ENCODE results near the gene ELMO3.

ELMO3 gene

GRCh38 chr16:67244387-67245185 is 45.7 kb downstream of the ELMO3 start:
- DNase-seq, result peak; percentile 87

DNA sequence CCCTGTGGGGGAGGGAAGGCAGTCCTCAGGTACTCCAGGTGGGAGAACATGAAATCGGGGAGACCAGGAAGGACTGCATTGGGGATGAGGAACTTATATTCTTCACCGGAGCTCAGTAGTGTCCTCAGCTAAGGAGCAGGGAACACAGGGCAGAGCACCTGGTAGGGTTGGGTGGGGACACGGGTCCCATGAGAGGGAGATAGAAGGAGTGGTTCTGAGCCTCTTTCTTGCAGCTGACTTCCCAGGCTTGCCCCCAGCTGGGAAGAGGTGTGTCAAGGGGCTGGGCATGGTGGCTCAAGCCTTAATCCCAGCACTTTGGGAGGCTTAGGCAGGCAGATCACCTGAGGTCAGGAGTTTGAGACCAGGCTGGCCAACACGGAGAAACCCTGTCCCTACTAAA is 46.3 kb downstream of the ELMO3 start:
- no peak for DNase-seq

GRCh38 chr16:67245674-67246080 is 46.7 kb downstream of the ELMO3 start:
- DNase-seq, result no peak

- DNase-seq, result peak; percentile 81
Observed at GRCh38 chr16:67246081-67246755, 47.3 kb downstream of the ELMO3 start.

DNA sequence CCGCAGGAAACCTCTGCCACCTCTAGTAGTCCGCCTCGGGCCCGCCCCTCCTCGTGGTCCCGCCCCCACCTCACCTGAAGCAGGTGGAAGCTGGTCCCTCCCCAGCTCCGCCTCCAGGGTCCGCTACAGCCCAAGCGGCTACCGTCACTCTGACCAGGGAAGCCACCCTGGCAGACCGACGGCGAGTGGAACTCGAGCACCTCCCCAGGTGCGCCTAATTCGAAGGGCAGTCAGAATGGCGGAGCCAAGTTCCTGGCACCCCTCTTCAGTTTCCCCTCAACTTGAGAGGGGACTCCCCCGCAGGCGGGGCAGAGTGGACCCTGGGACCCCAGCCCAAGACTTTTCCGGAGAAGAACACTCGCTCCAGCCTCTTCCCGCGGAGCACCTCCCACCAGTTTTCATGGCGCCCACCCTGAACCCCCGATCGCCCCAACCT is 47.8 kb downstream of the ELMO3 start:
- DNase-seq, result peak; percentile 81

GRCh38 chr16:67247192-67248072 is 48.5 kb downstream of the ELMO3 start, which contains the start of gene FHOD1:
Gene FHOD1 (minus strand): TSS chr16:67247481. CDS start chr16:67247410, 71 bp downstream.
- DNase-seq, result peak; percentile 100

- DNase-seq, result no peak
Observed at GRCh38 chr16:67248073-67248400, 49.1 kb downstream of the ELMO3 start.

GRCh38 chr16:67248401-67249177 is 49.7 kb downstream of the ELMO3 start, which contains the start of gene SLC9A5:
Gene SLC9A5 (plus strand): TSS chr16:67248979. CDS start chr16:67249015, 36 bp downstream.
- peak; percentile 78 for DNase-seq

GRCh38 chr16:67249178-67250044 is 50.5 kb downstream of the ELMO3 start:
- DNase-seq, result no peak

DNA sequence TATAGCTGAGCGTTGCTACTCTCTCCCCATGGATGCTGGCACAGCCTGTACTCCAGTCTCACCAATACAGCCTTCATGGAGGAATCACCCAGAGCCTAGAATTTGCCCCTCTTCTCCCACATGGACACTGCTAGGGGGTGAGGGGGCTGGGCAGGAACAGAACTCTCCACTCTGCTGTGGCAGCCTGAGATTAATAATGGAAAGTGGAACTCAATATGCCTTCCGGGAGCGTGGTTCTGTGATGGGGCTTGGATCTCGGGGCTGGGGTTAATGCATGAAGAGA is 51.1 kb downstream of the ELMO3 start:
- no peak for DNase-seq

GRCh38 chr16:67252609-67253497 is 53.9 kb downstream of the ELMO3 start:
- no peak for DNase-seq
